GM19455 (cell line): Measurements from ENCODE around the gene FAM171A1.

ENCODE experiments used
- ATAC-seq: cut with Tn5 transposase; IDR thresholded peaks from one replicate; pipeline ENCODE4 v1.9.1; 2021; ENCODE audit not compliant: unreplicated experiment

FAM171A1 gene

DNA sequence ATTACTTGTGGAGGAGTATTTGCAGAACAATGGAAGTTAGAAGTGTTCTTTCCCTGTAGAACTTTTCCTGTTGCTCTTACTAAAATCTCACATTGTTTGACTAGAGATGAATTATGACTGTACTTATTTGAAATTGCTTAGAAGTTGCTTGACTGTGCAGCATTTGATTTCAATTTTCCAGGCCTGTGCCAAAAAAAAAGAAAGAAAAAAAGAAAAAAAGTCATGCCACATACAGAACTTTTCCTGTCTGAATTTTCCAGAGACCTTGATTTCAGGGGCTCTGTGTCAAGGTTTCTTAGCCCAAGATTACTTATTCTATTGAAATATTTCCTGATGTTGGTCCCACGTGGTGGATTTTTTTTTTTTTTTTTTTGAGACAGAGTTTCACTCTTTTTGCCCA, 3.5 kb upstream of the FAM171A1 start:
- ATAC-seq = no peak

DNA sequence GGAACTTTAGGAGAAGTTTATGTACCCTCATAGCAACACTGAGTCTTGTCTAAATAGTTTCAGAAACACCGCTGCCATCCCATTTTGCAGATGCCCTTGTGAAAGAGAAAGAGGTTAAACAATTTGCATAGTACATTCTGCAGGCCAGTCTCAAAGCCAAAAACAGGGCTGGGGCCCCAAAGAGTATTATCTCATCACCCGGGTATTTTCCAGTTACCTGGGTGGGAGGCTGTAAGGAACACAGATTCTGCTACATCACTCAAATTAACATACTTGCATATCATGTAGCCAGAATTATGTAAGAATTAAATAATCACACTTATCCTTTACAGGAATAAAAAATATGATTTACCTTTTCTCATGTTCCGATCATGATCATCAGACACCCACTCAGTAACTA, 3.1 kb upstream of the FAM171A1 start:
- ATAC-seq = no peak

DNA sequence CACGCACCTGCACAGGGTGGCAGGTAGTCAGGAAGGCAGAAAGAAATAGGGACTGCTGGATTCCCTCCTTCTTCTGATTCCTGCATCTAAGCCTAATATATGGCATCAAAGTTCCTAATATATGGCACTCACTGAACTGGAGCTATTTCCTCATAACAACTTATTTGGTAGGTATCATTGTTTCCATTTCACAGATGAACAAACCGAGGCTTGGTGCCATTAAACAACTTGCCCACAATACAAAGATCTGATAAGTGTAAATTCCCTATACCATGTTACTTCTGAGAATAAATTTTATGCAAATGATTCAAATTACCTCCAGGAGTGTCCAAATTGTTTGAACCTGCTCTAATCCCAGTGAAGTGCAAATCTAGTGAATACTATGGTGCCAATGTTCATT, 2.1 kb upstream of the FAM171A1 start:
- ATAC-seq = no peak

DNA sequence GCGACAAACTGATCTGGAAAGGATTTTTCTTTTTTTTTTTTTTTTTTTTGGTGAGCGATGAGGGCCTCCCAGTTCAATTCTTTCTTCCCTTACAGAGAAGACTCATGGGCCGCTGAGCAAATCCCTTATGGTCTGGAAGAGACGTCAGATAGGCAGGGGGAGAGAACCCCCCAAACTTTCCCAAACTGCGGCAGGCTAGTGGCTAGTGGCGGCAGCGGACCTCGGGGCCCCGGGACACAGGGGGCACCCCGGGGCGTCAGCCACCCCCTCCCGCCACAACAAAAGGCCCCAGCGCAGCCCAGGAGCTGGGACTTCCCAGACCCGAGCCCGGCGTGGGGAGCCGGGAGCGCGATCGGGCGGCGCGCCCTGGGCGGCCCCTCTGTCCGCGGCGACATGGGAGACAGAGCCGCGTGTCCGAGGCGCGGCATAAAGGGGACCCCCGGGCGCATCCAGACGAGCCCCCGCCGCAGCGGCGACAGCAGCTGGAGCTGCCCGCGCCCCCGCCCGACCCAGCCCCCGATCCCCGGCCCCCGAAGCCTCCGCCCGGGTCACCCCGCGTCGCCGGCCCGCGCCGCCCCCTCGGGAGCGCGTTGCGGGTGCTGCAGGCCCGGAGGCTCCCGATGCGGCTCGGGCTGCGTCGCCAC, 755 bp downstream of the FAM171A1 start:
- ATAC-seq = no peak

DNA sequence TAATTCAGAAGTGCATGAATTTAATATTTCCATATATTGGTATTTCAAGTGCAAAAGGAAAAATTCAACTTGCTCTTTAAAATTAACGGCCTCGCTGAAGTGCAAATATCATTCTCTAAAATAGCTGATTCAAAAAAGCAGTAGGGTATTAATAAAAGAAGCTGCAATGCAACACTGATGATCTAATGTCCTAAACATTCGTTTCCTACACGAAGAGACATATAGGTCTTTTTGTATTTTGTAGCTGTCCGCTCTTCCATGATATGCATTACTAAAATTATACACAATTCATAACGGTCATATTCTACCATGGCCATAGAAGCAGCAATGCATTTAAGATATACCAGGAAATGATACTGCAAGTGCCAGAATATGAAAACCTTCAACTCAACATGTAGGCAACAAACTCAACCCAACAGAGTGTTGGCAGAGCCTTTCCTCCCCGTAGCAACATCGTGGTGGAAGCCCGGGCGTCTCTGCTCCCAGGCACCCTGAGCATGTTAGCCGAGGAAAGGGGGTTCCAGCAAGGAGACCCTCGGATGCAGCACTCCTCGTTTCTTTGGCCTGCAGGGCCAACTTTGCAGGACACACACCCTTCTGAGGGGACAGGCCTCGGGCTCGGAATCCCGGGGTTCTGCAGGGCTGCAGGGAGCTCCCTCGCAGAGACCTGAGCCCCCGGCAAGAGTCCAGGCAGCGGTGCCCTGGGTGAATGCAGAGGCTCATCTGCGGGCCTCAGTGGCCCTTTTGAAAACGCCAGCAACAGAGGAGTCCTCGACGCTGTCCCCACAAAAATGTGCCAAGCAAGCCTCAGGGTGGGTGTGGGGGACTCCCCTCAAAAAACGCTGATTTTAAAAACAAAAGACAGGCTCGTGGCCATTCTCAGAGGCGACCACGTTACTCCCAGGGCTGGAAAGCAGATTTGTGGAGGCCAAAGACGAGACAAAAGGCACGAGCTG, 1.6 kb downstream of the FAM171A1 start:
- no peak for ATAC-seq

DNA sequence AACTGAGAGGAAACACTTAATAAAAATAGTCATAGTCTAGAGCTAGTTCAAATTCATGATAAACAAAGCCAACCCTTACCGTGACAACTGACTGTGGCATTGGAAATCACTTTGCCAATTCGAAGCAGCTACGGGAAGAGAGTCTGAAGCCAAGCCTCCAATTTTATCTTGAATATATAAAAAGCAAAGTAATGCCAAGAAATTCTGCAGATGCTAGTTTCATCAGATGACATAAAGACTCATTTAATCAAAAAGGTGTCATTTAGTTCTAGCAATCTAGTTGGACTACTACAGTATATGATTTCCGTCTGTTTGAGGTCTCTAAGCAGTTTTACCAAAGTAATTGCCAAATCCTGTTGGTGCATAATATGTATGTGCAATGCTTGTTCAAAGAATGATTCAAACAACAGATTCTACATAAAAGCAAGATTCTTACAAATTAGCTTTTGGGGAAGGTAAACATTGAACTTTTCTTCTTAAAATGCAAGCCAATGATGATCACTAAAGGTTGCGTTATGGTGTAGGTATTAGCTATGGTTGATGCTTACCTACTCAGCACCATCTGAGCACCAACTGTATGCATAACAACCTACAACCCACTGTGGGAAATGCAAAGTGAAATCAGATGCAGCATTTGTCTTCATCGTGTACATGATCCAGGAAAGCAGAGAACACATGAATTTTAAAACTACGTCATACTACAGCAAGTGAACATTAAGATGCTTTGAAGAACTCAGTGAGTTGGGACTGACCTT, 2.8 kb downstream of the FAM171A1 start:
- no peak for ATAC-seq

DNA sequence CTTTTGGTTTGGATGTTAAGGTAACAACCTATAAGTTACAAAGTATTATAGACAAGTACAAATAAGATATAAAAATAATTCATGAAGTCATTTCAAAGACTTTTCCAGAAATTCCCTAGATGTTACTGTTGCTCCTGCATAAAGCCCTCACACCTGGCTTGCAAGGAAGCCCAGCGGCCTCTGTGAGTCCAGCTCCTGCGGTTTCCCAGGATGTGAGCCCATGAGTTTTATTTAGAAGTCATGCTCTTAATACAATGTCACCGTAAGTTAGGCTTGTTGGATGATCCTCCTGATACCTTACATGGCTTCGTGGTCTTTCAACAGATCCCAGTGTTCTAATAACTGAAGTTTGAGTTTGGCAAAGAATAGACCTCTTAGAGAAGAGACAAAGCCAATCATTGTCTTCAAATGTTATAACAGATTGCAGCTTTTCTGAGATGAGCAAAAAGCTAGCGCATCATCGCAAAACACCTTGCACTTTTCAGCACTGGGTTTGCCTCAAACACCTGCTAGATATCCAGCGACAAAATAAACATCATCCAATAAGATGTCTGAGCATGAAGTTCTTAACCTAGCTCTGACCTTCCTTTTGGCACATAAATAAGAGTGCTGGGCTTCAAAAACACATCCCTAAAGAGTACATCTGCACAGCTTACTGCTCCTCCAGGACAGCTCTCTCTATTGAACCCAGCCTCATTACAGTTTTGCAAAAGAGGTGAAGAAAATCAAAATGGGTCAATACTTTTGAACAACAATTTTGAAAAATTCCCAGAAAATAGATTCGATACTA, 3.6 kb downstream of the FAM171A1 start:
- ATAC-seq = no peak

DNA sequence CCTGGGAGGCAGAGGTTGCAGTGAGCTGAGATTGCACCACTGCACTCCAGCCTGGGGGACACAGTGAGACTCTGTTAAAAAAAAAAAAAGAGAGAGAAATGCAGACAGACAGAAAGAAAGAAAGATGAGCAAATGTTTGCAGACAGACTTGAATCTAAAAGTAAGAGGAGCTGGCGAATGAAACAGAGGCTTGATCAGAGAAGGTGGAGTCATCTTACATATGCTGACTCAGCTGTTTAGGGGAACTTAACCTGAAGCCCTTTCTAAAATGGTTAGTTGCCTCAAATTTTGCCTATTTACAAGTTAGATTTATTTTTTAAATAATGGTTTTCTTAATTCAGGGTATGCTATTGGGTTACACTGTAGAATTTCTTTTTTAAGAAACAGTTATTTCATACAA, 5.4 kb downstream of the FAM171A1 start:
- no peak for ATAC-seq

DNA sequence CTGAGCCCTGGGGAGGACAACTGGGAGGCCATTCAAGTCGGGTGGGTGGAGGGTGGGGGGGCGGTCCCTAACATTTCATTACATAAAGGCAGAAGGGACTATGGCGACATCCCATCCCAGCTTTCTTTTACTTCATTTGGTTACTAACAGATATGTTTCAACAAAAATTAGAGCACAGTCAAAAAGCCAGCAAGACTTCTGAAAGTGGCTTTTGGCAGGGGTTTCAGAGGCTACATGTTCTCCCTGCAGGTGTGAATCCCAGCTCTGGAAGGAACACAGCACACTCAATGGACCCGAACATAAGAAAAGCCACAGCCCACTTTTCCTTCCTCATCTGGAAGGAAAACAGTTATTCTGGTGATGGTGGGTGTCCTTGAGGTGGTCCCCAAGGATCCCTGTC, 7.1 kb downstream of the FAM171A1 start:
- ATAC-seq = no peak

DNA sequence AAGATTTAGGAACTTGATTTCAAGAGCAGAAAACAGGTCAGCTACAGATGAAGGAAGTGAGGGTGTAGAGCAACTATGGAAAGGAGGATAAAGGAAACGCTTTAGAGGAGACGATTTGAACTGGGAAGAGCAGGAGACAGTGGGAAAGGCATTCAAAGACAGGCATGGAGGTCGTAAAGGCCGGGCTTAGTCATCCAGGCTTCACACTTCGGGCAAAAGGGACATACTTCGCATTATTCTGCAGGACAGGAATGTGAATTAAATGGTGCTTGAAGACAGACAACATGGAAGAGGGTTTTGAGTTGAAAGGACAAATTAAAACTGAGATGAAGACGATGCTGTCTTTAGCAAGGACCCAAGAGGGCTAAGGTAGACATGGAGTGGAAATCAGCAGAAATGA, 8.1 kb downstream of the FAM171A1 start:
- ATAC-seq = no peak

DNA sequence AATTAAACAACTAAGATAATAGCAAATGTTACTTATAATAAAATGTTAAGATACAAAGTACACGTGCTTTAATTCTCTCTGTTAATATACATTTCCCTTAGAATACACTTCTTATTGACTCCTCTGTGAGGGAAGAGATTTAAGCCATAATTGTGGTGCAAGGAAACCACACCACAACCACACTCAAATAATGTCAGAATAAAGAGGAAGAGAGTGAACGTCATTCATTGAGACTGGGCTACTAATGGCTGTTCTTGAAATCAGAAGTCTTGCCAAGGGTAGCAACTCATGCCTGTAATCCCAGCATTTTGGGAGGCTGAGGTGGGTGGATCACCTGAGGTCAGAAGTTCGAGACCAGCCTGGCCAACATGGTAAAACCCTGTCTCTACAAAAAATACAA, 10.0 kb downstream of the FAM171A1 start:
- no peak for ATAC-seq

DNA sequence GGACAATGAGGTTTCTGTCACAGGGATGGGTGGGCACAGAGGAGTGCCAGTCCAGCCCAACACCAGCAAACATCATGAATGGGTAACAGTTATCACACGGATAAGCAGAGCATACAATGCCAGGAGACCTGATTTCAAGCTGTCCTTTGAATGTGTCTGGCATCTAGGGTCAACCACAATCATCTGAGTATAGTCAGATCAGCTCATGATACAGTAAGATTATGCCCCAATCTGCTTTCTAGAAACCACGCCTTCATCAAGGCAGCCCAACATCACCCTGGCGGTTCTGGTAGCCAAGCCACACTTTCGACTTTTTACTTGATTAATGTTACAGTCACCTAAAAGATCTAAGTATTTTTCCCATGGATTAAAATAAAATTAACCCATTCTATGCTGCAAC, 10.5 kb downstream of the FAM171A1 start:
- ATAC-seq = no peak

DNA sequence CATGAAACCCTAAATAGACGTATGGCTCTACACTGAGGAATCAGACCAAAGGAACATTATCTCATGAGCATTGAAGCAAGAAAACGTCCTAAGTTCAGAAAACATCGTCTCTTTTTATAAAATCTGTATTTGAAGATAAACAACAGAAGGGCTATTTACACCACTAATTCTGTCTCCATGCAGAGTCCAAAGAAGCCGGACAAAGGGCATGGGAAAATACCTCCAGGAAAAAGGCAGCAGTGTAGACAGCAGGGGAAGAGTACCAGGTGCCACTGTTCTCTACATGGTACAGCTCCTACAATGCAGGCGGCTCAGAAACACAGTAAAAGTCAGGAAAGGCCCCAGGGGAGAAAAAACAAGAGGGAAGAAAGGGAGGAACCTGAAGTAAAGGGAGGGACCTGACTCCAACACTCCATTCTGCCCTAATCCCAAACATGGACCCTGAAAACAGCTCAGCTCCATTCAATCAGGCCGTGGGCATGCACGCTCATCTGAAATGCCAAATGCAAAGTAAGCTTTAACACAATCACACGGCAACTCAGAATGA, 17.5 kb downstream of the FAM171A1 start:
- no peak for ATAC-seq

DNA sequence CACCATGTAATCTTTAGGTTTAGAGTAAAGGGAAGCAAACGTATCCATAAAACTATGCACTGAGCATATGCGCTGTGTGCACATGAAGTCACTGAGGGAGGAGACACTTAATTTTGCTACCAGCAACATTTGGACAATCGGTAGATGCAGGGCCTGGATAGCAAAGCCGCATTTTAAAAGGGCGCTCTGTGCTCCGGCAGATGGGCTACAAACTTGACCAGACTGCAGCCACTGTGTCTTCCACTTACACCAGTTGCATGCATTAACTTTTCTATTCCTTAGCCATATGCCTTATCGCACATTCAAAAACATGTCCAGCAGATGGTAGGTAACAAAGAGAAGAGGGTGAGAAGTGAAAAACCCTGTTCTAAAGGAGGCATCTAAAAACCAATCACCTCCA, 18.3 kb downstream of the FAM171A1 start:
- ATAC-seq = no peak

DNA sequence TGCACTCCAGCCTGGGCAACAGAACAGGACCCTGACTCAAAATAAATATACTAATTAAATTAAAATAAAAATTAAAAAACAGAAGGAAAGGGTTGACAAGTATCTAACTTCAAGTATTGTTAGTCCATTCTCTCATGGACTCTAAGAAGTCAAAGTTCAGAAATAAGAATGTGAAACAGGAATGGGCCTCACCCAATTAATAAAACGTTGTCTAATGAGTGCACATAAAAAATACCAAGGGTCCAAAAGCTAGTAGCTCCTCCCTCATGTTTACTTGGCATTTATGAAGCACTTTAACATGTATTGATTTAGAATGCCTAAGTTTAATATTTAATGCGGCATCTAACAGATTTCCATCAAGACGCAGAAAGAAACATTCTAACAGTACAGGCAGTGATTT, 18.9 kb downstream of the FAM171A1 start:
- no peak for ATAC-seq

DNA sequence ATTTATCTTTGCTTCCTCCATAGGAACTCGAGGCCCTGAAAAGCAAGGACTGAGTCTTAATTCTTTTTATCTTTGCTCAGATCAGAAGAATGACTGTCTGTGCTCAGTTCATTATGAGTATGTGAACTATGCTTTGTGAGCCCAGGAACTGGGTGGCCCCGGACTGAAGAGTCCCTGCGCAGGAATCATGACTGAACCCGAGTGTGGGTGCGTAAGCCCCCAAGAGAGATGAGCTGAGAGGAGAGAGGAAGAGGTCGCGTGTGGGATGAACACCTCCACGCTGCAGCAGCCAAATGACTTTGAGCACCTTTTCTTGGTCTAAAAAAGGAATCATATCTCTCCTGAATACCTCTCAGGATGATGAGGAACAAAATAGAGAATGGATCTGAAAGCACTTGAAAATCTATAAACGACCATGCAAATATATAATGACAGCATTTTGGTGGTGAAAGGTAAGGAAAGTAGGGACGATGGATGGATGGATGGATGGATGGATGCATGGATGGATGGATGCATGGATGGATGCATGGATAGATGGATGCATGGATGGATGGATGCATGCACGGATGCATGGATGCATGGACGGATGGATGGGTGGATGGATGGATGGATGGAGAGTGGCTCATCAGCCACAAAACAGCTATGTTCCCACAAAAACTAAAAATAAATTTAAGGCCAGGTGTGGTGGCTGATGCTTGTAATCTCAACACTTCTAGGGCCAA, 19.8 kb downstream of the FAM171A1 start:
- ATAC-seq = no peak

DNA sequence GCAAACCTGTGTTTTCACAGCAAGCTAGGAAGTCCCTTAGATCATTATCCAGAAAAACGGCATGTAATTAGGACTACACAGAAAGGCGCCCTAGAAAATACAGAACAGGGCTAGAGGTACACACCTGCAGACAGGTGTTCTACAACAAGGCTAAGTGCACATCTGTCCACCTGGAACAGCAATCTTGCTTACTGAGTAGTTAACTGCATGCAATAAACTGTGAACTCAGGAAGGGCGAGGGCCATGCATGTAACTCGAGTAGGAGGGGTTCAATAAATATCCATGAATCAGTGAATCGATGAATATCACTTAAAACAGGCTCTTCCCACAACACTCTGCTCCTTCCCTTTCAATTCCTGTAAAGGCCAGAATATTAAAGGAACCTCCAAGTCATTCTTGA, 22.0 kb downstream of the FAM171A1 start:
- ATAC-seq = no peak

DNA sequence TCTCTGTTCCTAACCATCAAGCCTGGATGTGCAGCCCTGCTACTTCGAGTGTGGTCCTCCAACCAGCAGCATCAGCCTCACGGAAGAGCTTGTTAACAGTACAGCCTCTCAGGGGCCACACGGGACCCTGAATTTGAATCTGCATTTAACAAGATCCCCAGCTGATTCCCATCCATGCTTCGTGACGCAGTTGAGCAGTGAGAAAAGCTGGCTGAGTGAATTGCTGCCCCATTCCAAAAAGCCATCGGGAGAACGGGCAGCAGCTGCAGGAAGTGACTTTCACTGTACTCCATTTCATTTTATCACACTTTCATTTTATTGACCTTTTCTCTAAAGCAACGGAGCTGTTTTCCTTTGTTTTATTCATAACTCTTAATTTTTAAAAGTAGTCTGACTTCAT, 22.5 kb downstream of the FAM171A1 start:
- no peak for ATAC-seq

DNA sequence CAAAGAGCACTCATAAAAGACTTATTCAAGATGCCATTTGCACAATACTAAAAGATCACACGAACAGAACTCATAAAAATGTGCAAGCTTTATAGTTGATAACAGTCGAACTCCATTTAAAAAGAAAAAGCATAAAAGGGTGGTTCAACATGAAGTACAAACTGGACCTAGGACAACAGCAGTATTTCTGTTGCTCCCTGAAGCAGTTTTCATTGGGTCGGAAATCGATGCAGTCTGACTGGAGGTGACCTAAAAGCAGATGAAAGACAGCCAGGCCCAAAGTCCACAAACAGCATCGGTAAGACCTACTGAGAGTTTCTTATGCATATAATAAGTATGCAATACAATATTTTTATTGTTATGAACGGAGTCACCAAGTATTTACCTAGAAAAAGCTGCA, 23.9 kb downstream of the FAM171A1 start:
- ATAC-seq = no peak
